Smooth muscle cell (in vitro differentiated cells): ENCODE data around the gene CLMN. TPM values are rescaled to one million over a fixed set of nuclear protein-coding genes. Genes with fewer than 3 reads are reported as not detected.
"Not testable (repeated sequence)": the region's sequence is repeated elsewhere in the genome, so short reads cannot be mapped to it uniquely, and the experiment has no call there.

Experiments used
- DNase-seq: peaks from one replicate; lab custom pipeline; 2025; ENCODE audit not compliant: unreplicated experiment; lab: John Stamatoyannopoulos, UW
- H2AFZ ChIP-seq: fragments of 200-600 bp; sonication (generic); 2 replicates; pipeline ENCODE4 v1.6.0; 2016; ENCODE audit warnings: antibody characterized with exemption, low read depth, mild to moderate bottlenecking
- H3F3A ChIP-seq: fragments of 200-600 bp; sonication (generic); 2 replicates; pipeline ENCODE4 v1.6.0; 2017; ENCODE audit warnings: antibody characterized with exemption, low read depth
- H3K27ac ChIP-seq: fragments of 200-600 bp; sonication (generic); 2 replicates; pipeline ENCODE4 v1.5.1; 2016; ENCODE audit warnings: low read depth, mild to moderate bottlenecking
- H3K27me3 ChIP-seq: fragments of 200-600 bp; sonication (generic); 2 replicates; pipeline ENCODE4 v1.6.1; 2016; ENCODE audit warnings: low read depth, mild to moderate bottlenecking
- H3K36me3 ChIP-seq: fragments of 200-600 bp; sonication (generic); 2 replicates; pipeline ENCODE4 v1.5.1; 2016; ENCODE audit warnings: low read depth
- H3K4me1 ChIP-seq: fragments of 200-600 bp; sonication (generic); 2 replicates; pipeline ENCODE4 v1.5.1; 2016; ENCODE audit warnings: low read depth
- H3K4me2 ChIP-seq: fragments of 200-600 bp; sonication (generic); 2 replicates; pipeline ENCODE4 v1.6.0; 2016; ENCODE audit warnings: mild to moderate bottlenecking
- H3K4me3 ChIP-seq: fragments of 200-600 bp; sonication (generic); 2 replicates; pipeline ENCODE4 v1.5.1; 2016; ENCODE audit warnings: mild to moderate bottlenecking
- H3K79me2 ChIP-seq: fragments of 200-600 bp; sonication (generic); 2 replicates; pipeline ENCODE4 v1.6.0; 2016; ENCODE audit warnings: low read depth, mild to moderate bottlenecking
- H3K9ac ChIP-seq: fragments of 200-600 bp; sonication (generic); 2 replicates; pipeline ENCODE4 v1.6.0; 2016; ENCODE audit warnings: low read depth
- H3K9me3 ChIP-seq: fragments of 200-600 bp; sonication (generic); replicated peaks from 2 replicates; pipeline ENCODE4 v1.5.1; 2016; ENCODE audit warnings: low read depth
- H4K20me1 ChIP-seq: fragments of 200-600 bp; sonication (generic); 2 replicates; pipeline ENCODE4 v1.6.0; 2016; ENCODE audit warnings: low read depth
- CTCF ChIP-seq: fragments of 200-600 bp; sonication (generic); IDR thresholded peaks from 2 replicates; pipeline ENCODE4 v1.5.1; 2017; ENCODE audit warnings: borderline replicate concordance, mild to moderate bottlenecking, antibody characterized with exemption; ENCODE audit not compliant: insufficient read depth, poor library complexity, severe bottlenecking
- WGBS: methylation state at CpG from one replicate; pipeline ENCODE4 v1.1.7; 2016; ENCODE audit warnings: low lambda C conversion rate; 5-methylcytosine and 5-hydroxymethylcytosine counted together
- polyA plus RNA-seq: library from polyadenylated mRNA; unstranded; fragments of >200 nt; fragmentation: Nextera tagmentation; extraction: Ambion mirVana; gene quantifications from 2 replicates; pipeline ENCODE4 v1.2.1, GENCODE V29; 2016
- total RNA-seq: library from RNA; depleted of rRNA; stranded (reverse); fragments of >200 nt; gene quantifications from 2 replicates; pipeline ENCODE4 v1.2.3, GENCODE V29; 2014

The CLMN gene
- total and polyA plus RNA-seq, 2 experiments from 2014 or later: 1.3 to 3.5 TPM

- Histone ChIP-seq H3K36me3 (no peaks in the 10 kb centered on the region), H3K9me3 (no peaks in the 10 kb centered on the region), H3K4me1 (no peaks in the 10 kb centered on the region), H3K4me3 (no peak overlapping the region), H3K4me2 (no peak overlapping the region), H3K79me2 (no peaks in the 10 kb centered on the region), H3K9ac (no peak overlapping the region), H4K20me1 (no peaks in the 10 kb centered on the region), H3K27me3 (no peaks in the 10 kb centered on the region), H3K27ac (no peak overlapping the region), H3F3A (no peaks in the 10 kb centered on the region), H2AFZ (no peak overlapping the region)
- DNase-seq: no peak
- no peak for TF ChIP-seq CTCF
- WGBS: 88% methylated on average over 5 of the region's 5 CpGs
Observed at GRCh38 chr14:95286645-95287044, 33.1 kb downstream of the CLMN start.

GRCh38 chr14:95285566-95285965 is 34.1 kb downstream of the CLMN start:
- Histone ChIP-seq H4K20me1 (no peaks in the 10 kb centered on the region), H3K27me3 (no peaks in the 10 kb centered on the region), H3K9ac (no peak overlapping the region), H3K79me2 (no peaks in the 10 kb centered on the region), H3K27ac (no peak overlapping the region), H3K36me3 (no peaks in the 10 kb centered on the region), H2AFZ (no peak overlapping the region), H3K4me1 (no peaks in the 10 kb centered on the region), H3K9me3 (no peaks in the 10 kb centered on the region), H3K4me3 (no peak overlapping the region), H3K4me2 (no peak overlapping the region), H3F3A (no peaks in the 10 kb centered on the region)
- no peak for TF ChIP-seq CTCF
- 71% methylated on average over 4 of the region's 4 CpGs for WGBS
- no peak for DNase-seq

- H3K9ac ChIP-seq, H3K36me3 ChIP-seq, H3K4me1 ChIP-seq, H2AFZ ChIP-seq, H3K4me2 ChIP-seq, H3K9me3 ChIP-seq, H3K4me3 ChIP-seq, H3K27me3 ChIP-seq, H3K27ac ChIP-seq, DNase-seq, H4K20me1 ChIP-seq, H3K79me2 ChIP-seq, H3F3A ChIP-seq: not testable (repeated sequence)
- WGBS: 96% methylated on average over 3 of the region's 3 CpGs
Observed at GRCh38 chr14:95283802-95284201, 35.9 kb downstream of the CLMN start.

GRCh38 chr14:95282986-95283380 is 36.7 kb downstream of the CLMN start:
- not testable (repeated sequence) for H3F3A ChIP-seq, H2AFZ ChIP-seq, H3K79me2 ChIP-seq, H3K27ac ChIP-seq, H3K9ac ChIP-seq, H3K4me3 ChIP-seq, H3K9me3 ChIP-seq, H3K4me2 ChIP-seq, DNase-seq, H3K4me1 ChIP-seq, H3K27me3 ChIP-seq, H4K20me1 ChIP-seq, H3K36me3 ChIP-seq
- WGBS: 78% methylated on average over 5 of the region's 5 CpGs

- Histone ChIP-seq H3K79me2 (no peaks in the 10 kb centered on the region), H4K20me1 (no peaks in the 10 kb centered on the region), H3K9me3 (peaks cover 3% of the 10 kb centered on the region), H3K36me3 (no peaks in the 10 kb centered on the region), H3K4me1 (no peaks in the 10 kb centered on the region), H3K4me2 (no peak overlapping the region), H3K27me3 (no peaks in the 10 kb centered on the region), H2AFZ (no peak overlapping the region), H3F3A (no peaks in the 10 kb centered on the region), H3K4me3 (no peak overlapping the region), H3K9ac (no peak overlapping the region), H3K27ac (no peak overlapping the region)
- WGBS: 63% methylated on average over 2 of the region's 2 CpGs
- no peak for TF ChIP-seq CTCF
- no peak for DNase-seq
Observed at GRCh38 chr14:95282354-95282985, 37.2 kb downstream of the CLMN start.
